IMR-90 (cell line): Measurements from ENCODE around the gene ZSCAN16. TPM values are rescaled to one million over a fixed set of nuclear protein-coding genes. Genes with fewer than 3 reads are reported as not detected.

ENCODE experiments used
- ATAC-seq: fragments of 200-7000 bp; cut with Tn5 transposase; 2 replicates; pipeline ENCODE4 v1.9.1; 2020; ENCODE audit warnings: low read depth, mild to moderate bottlenecking, moderate library complexity
- BruUV-seq: library from RNA; stranded (reverse); fragments of 400-500 nt; replicated peaks from 2 replicates; lab custom pipeline; 2021; lab: Mats Ljungman, UMichigan
- CTCF ChIA-PET: fragments of 300-600 bp; formaldehyde crosslinking; extraction: SDS; loops from one replicate; lab custom pipeline; 2021; ENCODE audit warnings: antibody characterized with exemption; lab: Yijun Ruan, JAX
- POLR2A ChIA-PET: fragments of 300-600 bp; sonication (Branson Sonifier 250); formaldehyde crosslinking; loops from one replicate; lab custom pipeline; 2022; ENCODE audit warnings: antibody characterized with exemption; ENCODE audit not compliant: unreplicated experiment; lab: Charles Lee
- DNase-seq: peaks from one replicate; pipeline ENCODE4 v3.0.0; 2013
- H2AFZ ChIP-seq: replicated peaks from 2 replicates; pipeline ENCODE3; 2013; ENCODE audit warnings: low read length, mild to moderate bottlenecking; ENCODE audit not compliant: poor library complexity
- H2AK5ac ChIP-seq: 2 replicates; pipeline ENCODE4 v1.6.1; 2013; ENCODE audit warnings: low read depth, low read length, inconsistent platforms
- H2AK9ac ChIP-seq: replicated peaks from 2 replicates; pipeline ENCODE3; 2013; ENCODE audit warnings: mild to moderate bottlenecking, low read depth, low read length, moderate library complexity; ENCODE audit not compliant: poor library complexity
- H2BK120ac ChIP-seq: 2 replicates; pipeline ENCODE4 v1.6.1; 2013; ENCODE audit warnings: low read depth, low read length, inconsistent platforms
- H2BK15ac ChIP-seq: 3 replicates; pipeline ENCODE4 v1.6.1; 2013; ENCODE audit warnings: low read depth, low read length, inconsistent platforms
- H2BK20ac ChIP-seq: 2 replicates; pipeline ENCODE4 v1.6.1; 2013; ENCODE audit warnings: low read depth, mild to moderate bottlenecking, inconsistent platforms, low read length, moderate library complexity
- H2BK5ac ChIP-seq: 2 replicates; pipeline ENCODE4 v1.6.1; 2013; ENCODE audit warnings: mild to moderate bottlenecking, low read depth, low read length, inconsistent platforms; ENCODE audit not compliant: poor library complexity, severe bottlenecking
- H3K14ac ChIP-seq: replicated peaks from 2 replicates; pipeline ENCODE4 v1.6.1; 2013; ENCODE audit warnings: low read depth, low read length, inconsistent platforms
- H3K18ac ChIP-seq: 2 replicates; pipeline ENCODE4 v1.6.1; 2013; ENCODE audit warnings: low read depth, low read length, control low read depth
- H3K23ac ChIP-seq: 2 replicates; pipeline ENCODE4 v1.6.1; 2013; ENCODE audit warnings: low read depth, low read length, inconsistent platforms
- H3K27ac ChIP-seq: 2 replicates; pipeline ENCODE4 v1.5.1; 2013; ENCODE audit warnings: mild to moderate bottlenecking, control low read depth, low read length; ENCODE audit not compliant: insufficient read depth
- H3K27me3 ChIP-seq: 2 replicates; pipeline ENCODE4 v1.6.1; 2013; ENCODE audit warnings: low read length; ENCODE audit not compliant: control insufficient read depth, insufficient read depth
- H3K36me3 ChIP-seq: 2 replicates; pipeline ENCODE4 v1.6.1; 2013; ENCODE audit warnings: low read length, mixed read lengths; ENCODE audit not compliant: control insufficient read depth, insufficient read depth
- H3K4ac ChIP-seq: 2 replicates; pipeline ENCODE4 v1.6.1; 2013; ENCODE audit warnings: low read depth, low read length, inconsistent platforms
- H3K4me1 ChIP-seq: 2 replicates; pipeline ENCODE4 v1.6.1; 2013; ENCODE audit warnings: low read length, mixed read lengths; ENCODE audit not compliant: control insufficient read depth, insufficient read depth
- H3K4me2 ChIP-seq: 2 replicates; pipeline ENCODE4 v1.6.1; 2013; ENCODE audit warnings: low read depth, mild to moderate bottlenecking, control low read depth, low read length, moderate library complexity
- H3K4me3 ChIP-seq: 2 replicates; pipeline ENCODE4 v1.5.1; 2013; ENCODE audit warnings: low read depth, mild to moderate bottlenecking, control low read depth, low read length, moderate library complexity; ENCODE audit not compliant: insufficient read depth
- H3K56ac ChIP-seq: 2 replicates; pipeline ENCODE4 v1.6.1; 2013; ENCODE audit warnings: low read length, inconsistent platforms; ENCODE audit not compliant: insufficient read depth; ENCODE audit errors: extremely low read depth
- H3K79me1 ChIP-seq, 2 experiments: 2 replicates each; pipeline ENCODE4 v1.6.1; 2013; ENCODE audit warnings: low read length in 2 of 2, inconsistent platforms in 1 of 2, low read depth in 1 of 2
- H3K9ac ChIP-seq: 2 replicates; pipeline ENCODE4 v1.6.1; 2013; ENCODE audit warnings: low read depth, low read length, control low read depth
- H3K9me1 ChIP-seq: 2 replicates; pipeline ENCODE4 v1.6.1; 2013; ENCODE audit warnings: low read length, inconsistent platforms; ENCODE audit not compliant: insufficient read depth
- H3K9me3 ChIP-seq: 2 replicates; pipeline ENCODE4 v1.6.1; 2013; ENCODE audit warnings: low read length; ENCODE audit not compliant: control insufficient read depth, insufficient read depth
- H4K20me1 ChIP-seq: 2 replicates; pipeline ENCODE4 v1.6.1; 2013; ENCODE audit warnings: low read length, inconsistent platforms; ENCODE audit not compliant: insufficient read depth
- H4K5ac ChIP-seq: 2 replicates; pipeline ENCODE4 v1.6.1; 2013; ENCODE audit warnings: mild to moderate bottlenecking, low read depth, low read length, control low read depth
- H4K8ac ChIP-seq, 2 experiments: 2 replicates each; pipeline ENCODE4 v1.6.1; 2013; ENCODE audit warnings: low read depth in 2 of 2, low read length in 2 of 2, control low read depth in 1 of 2, inconsistent platforms in 1 of 2
- H4K91ac ChIP-seq: 2 replicates; pipeline ENCODE4 v1.6.1; 2013; ENCODE audit warnings: low read depth, low read length, inconsistent platforms; ENCODE audit not compliant: insufficient read depth
- RAD21 ChIP-seq: IDR thresholded peaks from 2 replicates; pipeline ENCODE4 v1.6.1; 2012; ENCODE audit warnings: low read length, improper control_type of control experiment
- WGBS, 2 experiments: methylation state at CpG; one replicate each; pipeline versions ENCODE4 v1.1.5 to v1.1.7; 2013; ENCODE audit warnings: missing lambda C conversion rate in 2 of 2; ENCODE audit not compliant: insufficient read length in 1 of 2; ENCODE audit errors: extremely low coverage in 2 of 2; 5-methylcytosine and 5-hydroxymethylcytosine counted together
- dilution Hi-C: fragments of 300-500 bp; cut with HindIII; formaldehyde crosslinking; loops from one replicate; pipeline ENCODE4 v1.14.3; 2018; ENCODE audit warnings: low sequenced_read_pairs; ENCODE audit not compliant: unreplicated experiment
- in situ Hi-C: fragments of 300-500 bp; cut with MboI; formaldehyde crosslinking; loops from 3 replicates; pipeline ENCODE4 v1.14.3; 2019; ENCODE audit warnings: low sequenced_read_pairs, inconsistent platforms, mixed read lengths
- intact Hi-C: fragments of 100-400 bp; cut with micrococcal nuclease; formaldehyde crosslinking; loops from 2 replicates; pipeline ENCODE4 v1.10.0; 2022
- polyA plus RNA-seq, 3 experiments: library from polyadenylated mRNA; depleted of rRNA; stranded (reverse); fragments of >200 nt; gene quantifications; 2 replicates each; pipeline ENCODE4 v1.2.3, GENCODE V29; 2012; ENCODE audit warnings: low replicate concordance in 1 of 3
- total RNA-seq: library from RNA; depleted of rRNA; stranded (reverse); fragments of >200 nt; gene quantifications from 2 replicates; pipeline ENCODE4 v1.2.3, GENCODE V29; 2012

The ZSCAN16 gene
- total and polyA plus RNA-seq, 2 of the 4 experiments (the other 2 are of a cell fraction): 1.8 to 3.0 TPM

DNA sequence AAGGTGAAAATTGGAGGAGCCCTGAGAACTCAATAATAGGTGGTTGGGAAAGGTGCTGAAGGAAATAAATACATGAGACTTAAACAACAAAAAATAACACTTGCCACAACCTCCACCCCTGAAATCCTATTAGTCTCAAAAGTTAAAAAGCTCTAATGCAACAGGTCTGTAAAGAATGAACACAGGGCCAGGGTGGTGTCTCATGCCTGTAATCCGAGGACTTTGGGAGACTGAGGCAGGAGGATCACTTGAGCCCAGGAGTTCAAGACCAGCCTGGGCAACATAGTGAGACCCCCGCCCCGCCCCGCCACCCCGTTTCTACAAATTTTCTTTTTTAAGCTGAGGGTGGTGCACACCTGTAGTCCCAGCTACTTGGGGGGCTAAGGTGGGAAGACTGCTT is 16.2 kb downstream of the ZSCAN16 start:
- WGBS, 2 experiments: no CpG with 5 or more reads among the region's 5 CpGs
- no peak overlapping the region for H2AK5ac ChIP-seq
- no peak overlapping the region for H3K4ac ChIP-seq
- H4K91ac ChIP-seq: no peak overlapping the region
- dilution Hi-C loops: no loop called here
- TF ChIP-seq RAD21: no peak
- H3K18ac ChIP-seq: no peak overlapping the region
- H2BK5ac ChIP-seq: no peak overlapping the region
- H4K20me1 ChIP-seq: no peaks in the 10 kb centered on the region
- H3K27me3 ChIP-seq: no peaks in the 10 kb centered on the region
- no peak overlapping the region for H3K4me3 ChIP-seq
- no peak for ATAC-seq
- H3K9ac ChIP-seq: no peak overlapping the region
- H3K9me3 ChIP-seq: no peaks in the 10 kb centered on the region
- no peak overlapping the region for H3K27ac ChIP-seq
- H2BK20ac ChIP-seq: no peak overlapping the region
- H3K4me1 ChIP-seq: peaks cover 2% of the 10 kb centered on the region; the same call in 1 of the 2 replicates
- H3K14ac ChIP-seq: no peak overlapping the region
- intact Hi-C loops: loop anchor here (1.0 to 2.0 kb wide), 2 partner anchors 16 to 85 kb away; partner anchors contain the start of genes ZSCAN16 and ZSCAN9
- in situ Hi-C loops: loop anchor here (10.0 kb wide), 1 partner anchor 74 kb away; no protein-coding TSS in a partner anchor
- H3K9me1 ChIP-seq: 0 out of 2 replicates have a peak, but pooled peaks cover 2% of the 10 kb centered on the region
- H4K5ac ChIP-seq: no peak overlapping the region
- CTCF ChIA-PET: interaction anchor here (1.1 to 1.5 kb wide), 2 partner anchors 10 to 215 kb away, joined by 3 to 5 read pairs; no protein-coding TSS in a partner anchor
- no peak overlapping the region for H2BK120ac ChIP-seq
- peaks cover 2% of the 10 kb centered on the region; the same call in 1 of the 2 replicates for H3K36me3 ChIP-seq
- no peak overlapping the region for H2BK15ac ChIP-seq
- no peak overlapping the region for H2AFZ ChIP-seq
- H2AK9ac ChIP-seq: no peak overlapping the region
- no peak overlapping the region for H3K56ac ChIP-seq
- peak overlapping the region; percentile 48; the same call in 1 of the 2 replicates for H3K4me2 ChIP-seq
- peaks cover 3 to 35% of the 10 kb centered on the region in 2 experiments; a peak in 3 of 4 replicates for H3K79me1 ChIP-seq
- no peak overlapping the region for H4K8ac ChIP-seq
- BruUV-seq: no TSS peak
- POLR2A ChIA-PET: no interaction called here
- no peak for DNase-seq
- H3K23ac ChIP-seq: no peak overlapping the region
